AG10803 (cell line): ENCODE data around the gene MYO3B.

Experiments
- DNase-seq: peaks from one replicate; pipeline ENCODE4 v3.0.0; 2010; ENCODE audit warnings: low read depth
- H3K4me3 ChIP-seq: 2 replicates; pipeline ENCODE4 v1.5.1; 2011; ENCODE audit warnings: mild to moderate bottlenecking, low read length, control low read depth
- TF ChIP-seq, protein P1 (sequence below): conservative IDR thresholded peaks from 2 replicates; pipeline ENCODE4 v1.5.1; 2011; ENCODE audit warnings: mild to moderate bottlenecking, low read length, control low read depth, inconsistent platforms

Gene MYO3B

DNA sequence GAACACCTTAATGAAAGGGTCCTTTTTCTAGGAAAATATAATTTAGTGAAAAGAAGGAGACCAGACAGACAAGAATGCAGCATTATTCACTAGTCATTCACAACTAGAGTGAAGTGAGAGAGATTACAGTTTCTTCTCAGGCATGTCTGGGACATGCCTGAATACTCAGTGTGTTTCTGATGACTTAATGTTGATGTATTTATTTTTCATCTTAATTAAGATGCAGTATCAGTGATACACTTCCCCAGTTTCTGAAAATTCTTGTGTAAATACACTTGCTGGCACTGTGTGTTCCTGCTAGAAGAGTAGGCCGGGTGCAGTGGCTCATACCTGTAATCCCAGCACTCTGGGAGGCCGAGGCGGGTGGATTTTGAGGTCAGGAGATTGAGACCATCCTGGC is 143.6 kb downstream of the MYO3B start:
- TF ChIP-seq, protein P1, sequence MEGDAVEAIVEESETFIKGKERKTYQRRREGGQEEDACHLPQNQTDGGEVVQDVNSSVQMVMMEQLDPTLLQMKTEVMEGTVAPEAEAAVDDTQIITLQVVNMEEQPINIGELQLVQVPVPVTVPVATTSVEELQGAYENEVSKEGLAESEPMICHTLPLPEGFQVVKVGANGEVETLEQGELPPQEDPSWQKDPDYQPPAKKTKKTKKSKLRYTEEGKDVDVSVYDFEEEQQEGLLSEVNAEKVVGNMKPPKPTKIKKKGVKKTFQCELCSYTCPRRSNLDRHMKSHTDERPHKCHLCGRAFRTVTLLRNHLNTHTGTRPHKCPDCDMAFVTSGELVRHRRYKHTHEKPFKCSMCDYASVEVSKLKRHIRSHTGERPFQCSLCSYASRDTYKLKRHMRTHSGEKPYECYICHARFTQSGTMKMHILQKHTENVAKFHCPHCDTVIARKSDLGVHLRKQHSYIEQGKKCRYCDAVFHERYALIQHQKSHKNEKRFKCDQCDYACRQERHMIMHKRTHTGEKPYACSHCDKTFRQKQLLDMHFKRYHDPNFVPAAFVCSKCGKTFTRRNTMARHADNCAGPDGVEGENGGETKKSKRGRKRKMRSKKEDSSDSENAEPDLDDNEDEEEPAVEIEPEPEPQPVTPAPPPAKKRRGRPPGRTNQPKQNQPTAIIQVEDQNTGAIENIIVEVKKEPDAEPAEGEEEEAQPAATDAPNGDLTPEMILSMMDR: no peak
- no peak for DNase-seq
- no peak overlapping the region for H3K4me3 ChIP-seq

DNA sequence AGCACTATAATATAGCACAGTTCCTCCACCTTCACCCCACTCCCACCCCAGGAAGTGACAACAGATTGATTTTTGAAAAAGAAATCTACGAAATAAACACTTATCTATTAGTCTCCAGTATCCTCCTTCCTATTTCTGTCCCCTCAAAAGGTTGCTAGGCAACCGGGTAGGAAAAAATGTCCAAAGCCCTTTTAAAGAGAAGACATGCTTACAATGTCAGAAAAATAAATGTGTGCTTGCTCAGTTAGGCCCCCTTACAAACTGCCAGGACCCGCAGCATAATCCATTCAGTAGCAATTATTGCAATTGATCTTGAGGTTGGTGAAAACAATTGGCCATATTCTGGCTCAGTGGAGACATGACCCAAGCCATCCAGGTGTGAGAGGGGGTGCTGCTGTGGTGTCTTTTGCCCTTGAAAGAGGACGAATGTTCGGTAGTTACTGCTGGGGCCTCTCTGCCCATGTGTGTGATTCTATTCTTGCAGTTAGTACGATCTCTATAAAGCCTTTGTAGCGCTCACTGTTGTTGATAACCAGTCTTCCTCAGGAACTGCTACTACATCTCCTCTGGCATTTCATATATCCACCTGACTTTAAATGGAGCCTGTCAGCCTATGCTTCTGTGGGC is 144.3 kb downstream of the MYO3B start:
- no peak for DNase-seq
- H3K4me3 ChIP-seq: no peak overlapping the region
- TF ChIP-seq, protein P1: no peak

DNA sequence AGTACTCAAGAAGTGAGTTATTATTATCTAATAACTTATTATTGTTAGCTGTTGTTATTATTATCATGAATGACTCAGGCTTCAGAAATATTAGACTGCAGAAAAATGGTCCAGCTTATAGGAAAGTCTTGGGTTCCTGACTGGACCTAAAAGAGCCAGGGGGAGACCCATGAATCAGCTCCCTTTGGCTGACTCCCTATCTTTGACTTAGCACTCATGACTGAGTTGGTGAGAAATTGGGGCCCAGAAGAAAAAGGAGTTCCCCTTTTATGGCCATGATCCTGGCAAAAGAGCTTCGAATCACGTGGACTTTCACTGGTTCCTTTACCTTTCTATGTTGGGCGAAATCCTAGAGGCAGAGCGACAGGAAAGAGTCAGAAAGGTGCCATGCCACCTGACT is 145.8 kb downstream of the MYO3B start:
- no peak for DNase-seq
- no peak overlapping the region for H3K4me3 ChIP-seq
- TF ChIP-seq, protein P1: no peak

DNA sequence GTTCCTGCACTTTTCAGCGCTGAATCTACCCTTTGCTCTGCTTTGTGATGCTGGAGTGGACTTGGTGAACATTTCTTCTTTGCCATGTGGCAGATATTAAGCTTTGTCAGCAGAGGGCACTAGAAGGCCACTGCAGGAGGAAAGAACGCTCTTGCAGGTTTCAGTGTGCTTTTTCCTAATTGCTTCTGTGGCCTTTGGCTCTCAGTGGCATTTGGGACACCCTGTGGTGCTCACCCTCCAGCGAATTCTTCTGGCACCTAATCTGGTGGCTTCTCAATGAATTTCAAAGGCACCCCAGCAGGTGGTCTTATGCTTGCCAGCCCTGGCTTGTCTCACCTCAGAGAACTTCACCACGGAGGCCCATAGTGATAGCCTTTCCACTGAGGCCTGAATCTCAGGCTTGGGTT is 146.7 kb downstream of the MYO3B start:
- no peak overlapping the region for H3K4me3 ChIP-seq
- TF ChIP-seq, protein P1: peak; percentile 82
- peak; percentile 48 for DNase-seq

DNA sequence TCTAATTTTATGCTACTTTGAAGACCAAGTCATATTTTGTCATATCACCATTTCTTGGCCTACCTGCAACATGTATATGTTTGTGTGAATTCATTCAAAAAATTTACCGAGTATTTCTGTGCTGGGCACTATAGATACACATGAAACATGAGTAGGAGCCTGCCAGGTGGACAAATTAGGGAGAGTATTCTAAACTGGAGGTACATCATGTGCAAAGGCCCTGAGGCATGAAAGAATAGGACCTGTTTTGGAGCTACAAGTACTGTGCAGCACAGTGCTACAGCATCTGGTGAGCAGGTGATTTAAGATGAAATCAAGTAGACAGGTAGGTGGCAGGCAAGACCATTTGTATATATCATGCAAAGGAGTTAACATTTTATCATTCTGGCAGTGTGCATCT is 152.9 kb downstream of the MYO3B start:
- TF ChIP-seq, protein P1: no peak
- no peak overlapping the region for H3K4me3 ChIP-seq
- DNase-seq: no peak

DNA sequence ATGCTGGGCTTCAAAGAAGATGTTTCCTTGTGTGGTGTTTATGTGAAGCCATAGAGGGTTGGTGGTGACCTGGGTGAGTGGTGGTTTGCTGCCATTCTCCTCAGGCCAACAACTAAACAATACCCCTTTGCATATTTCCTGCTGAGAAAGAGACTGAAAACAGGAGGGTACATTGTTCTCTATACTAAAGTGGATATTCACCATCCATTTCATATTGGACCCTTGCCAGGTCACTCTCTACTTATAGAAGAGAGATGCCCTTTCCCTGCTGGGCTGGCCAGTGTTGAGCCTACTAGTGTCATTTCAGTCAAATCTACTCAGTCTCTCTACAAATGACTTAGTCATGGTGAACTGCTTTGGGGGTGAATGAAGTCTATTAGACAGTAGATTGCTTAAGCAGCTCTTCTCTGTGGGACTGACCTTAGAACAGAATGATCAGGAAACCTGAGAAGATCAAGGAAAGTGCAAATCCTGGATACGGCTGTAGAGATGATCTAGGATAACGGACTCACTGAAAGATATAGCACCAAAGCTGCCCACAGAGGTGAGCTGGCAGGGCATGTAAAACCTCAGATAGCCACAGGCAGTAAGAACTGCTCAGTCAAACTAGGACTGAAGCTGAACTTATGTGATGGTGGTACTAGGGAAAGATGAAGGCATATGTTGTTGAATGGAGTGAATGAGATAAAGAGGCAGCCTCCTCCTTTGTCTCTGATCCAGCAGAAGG is 154.9 kb downstream of the MYO3B start:
- no peak overlapping the region for H3K4me3 ChIP-seq
- no peak for DNase-seq
- TF ChIP-seq, protein P1: no peak

DNA sequence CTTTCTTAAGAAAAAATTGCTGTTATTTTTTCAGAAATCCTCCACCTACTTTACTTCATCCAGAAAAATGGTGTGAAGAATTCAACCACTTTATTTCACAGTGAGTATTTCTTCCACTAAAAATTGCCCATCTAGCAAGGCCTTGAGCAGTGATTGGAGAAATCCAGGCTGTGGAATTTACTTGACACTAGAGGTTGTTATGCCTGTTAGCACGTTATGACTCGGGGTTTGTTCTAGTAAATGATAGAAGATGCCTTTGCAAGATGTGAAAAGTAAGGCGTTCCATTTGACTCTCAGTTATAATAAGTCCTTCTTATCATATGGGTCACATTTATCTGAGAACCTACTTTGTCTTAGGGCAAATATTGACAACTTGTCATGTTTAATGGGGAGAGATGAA is 157.4 kb downstream of the MYO3B start:
- DNase-seq: no peak
- TF ChIP-seq, protein P1: no peak
- no peak overlapping the region for H3K4me3 ChIP-seq
